RWPE2 (cell line): ENCODE results near the gene TMEM184C.

Source experiments
- ATAC-seq: fragments of 200-7000 bp; cut with Tn5 transposase; 3 replicates; pipeline ENCODE4 v1.9.1; 2021; ENCODE audit warnings: low read depth
- DNase-seq: peaks from one replicate; pipeline ENCODE4 v3.0.0-alpha.2; 2020; ENCODE audit warnings: low spot score
- H3K27ac ChIP-seq: fragments of 450-650 bp; 2 replicates; pipeline ENCODE4 v1.5.1; 2017; ENCODE audit warnings: mild to moderate bottlenecking; ENCODE audit not compliant: poor library complexity, severe bottlenecking
- H3K27me3 ChIP-seq: fragments of 250-450 bp; sonication (Bioruptor Pico); 2 replicates; pipeline ENCODE4 v1.5.1; 2021; ENCODE audit warnings: mild to moderate bottlenecking, moderate library complexity; ENCODE audit not compliant: insufficient read depth, poor library complexity, severe bottlenecking
- H3K36me3 ChIP-seq: fragments of 250-450 bp; sonication (Bioruptor Pico); 2 replicates; pipeline ENCODE4 v1.5.1; 2020; ENCODE audit warnings: low read depth, mild to moderate bottlenecking, moderate library complexity
- H3K4me1 ChIP-seq: fragments of 250-450 bp; sonication (Bioruptor Pico); 2 replicates; pipeline ENCODE4 v1.5.1; 2021; ENCODE audit warnings: mild to moderate bottlenecking, moderate library complexity; ENCODE audit not compliant: insufficient read depth, poor library complexity, severe bottlenecking
- H3K4me3 ChIP-seq: fragments of 250-450 bp; sonication (Bioruptor Pico); 2 replicates; pipeline ENCODE4 v1.5.1; 2021; ENCODE audit warnings: mild to moderate bottlenecking, moderate library complexity; ENCODE audit not compliant: severe bottlenecking
- H3K9me3 ChIP-seq: fragments of 250-450 bp; sonication (Bioruptor Pico); 2 replicates; pipeline ENCODE4 v1.5.1; 2021; ENCODE audit warnings: mild to moderate bottlenecking, moderate library complexity; ENCODE audit not compliant: severe bottlenecking
- CTCF ChIP-seq: fragments of 450-650 bp; IDR thresholded peaks from one replicate; pipeline ENCODE4 v1.5.1; 2017; ENCODE audit warnings: mild to moderate bottlenecking, moderate library complexity; ENCODE audit not compliant: poor library complexity, severe bottlenecking

TMEM184C gene

GRCh38 chr4:147617173-147617840 is at the start of gene TMEM184C:
Gene TMEM184C, plus strand, starts transcription at chr4:147617397. Its CDS starts 560 bp downstream, at chr4:147617957.
- Histone ChIP-seq H3K27me3 (no peaks in the 10 kb centered on the region), H3K4me3 (peak within 1 kb of the TSS; percentile 61), H3K4me1 (peaks cover 7% of the 10 kb centered on the region), H3K9me3 (no peaks in the 10 kb centered on the region), H3K36me3 (peaks cover 18% of the 10 kb centered on the region), H3K27ac (peak within 1 kb of the TSS; percentile 42)
- peak; percentile 97 for DNase-seq
- peak; percentile 98 for ATAC-seq
- TF ChIP-seq CTCF: no peak

GRCh38 chr4:147570616-147571015 is 46.6 kb upstream of the TMEM184C start:
- Histone ChIP-seq H3K4me1 (peaks cover 9% of the 10 kb centered on the region), H3K27ac (no peak overlapping the region), H3K27me3 (no peaks in the 10 kb centered on the region), H3K9me3 (no peaks in the 10 kb centered on the region), H3K4me3 (no peak overlapping the region), H3K36me3 (no peaks in the 10 kb centered on the region)
- ATAC-seq: no peak
- no peak for DNase-seq
- TF ChIP-seq CTCF: no peak

- Histone ChIP-seq H3K36me3 (no peaks in the 10 kb centered on the region), H3K27me3 (no peaks in the 10 kb centered on the region), H3K9me3 (no peaks in the 10 kb centered on the region), H3K4me3 (no peak overlapping the region), H3K27ac (peak overlapping the region; percentile 1), H3K4me1 (peaks cover 9% of the 10 kb centered on the region)
- TF ChIP-seq CTCF: no peak
- peak; percentile 38; the same call in 2 of the 3 replicates for ATAC-seq
- DNase-seq: no peak
Measured at GRCh38 chr4:147571036-147571770, 46.0 kb upstream of the TMEM184C start.

GRCh38 chr4:147576084-147576483 is 41.1 kb upstream of the TMEM184C start:
- ATAC-seq (no peak), DNase-seq (no peak)
- H3K9me3 ChIP-seq: no peaks in the 10 kb centered on the region
- H3K27ac ChIP-seq: no peak overlapping the region
- H3K4me3 ChIP-seq: no peak overlapping the region
- TF ChIP-seq CTCF: no peak
- H3K36me3 ChIP-seq: no peaks in the 10 kb centered on the region
- no peaks in the 10 kb centered on the region for H3K27me3 ChIP-seq
- H3K4me1 ChIP-seq: peaks cover 25% of the 10 kb centered on the region
